Measurements from ENCODE around the gene ACTR3.

- TF ChIP-seq CTCF (IDR thresholded peaks at IDR 0.05; ENCODE audit: poor library complexity, severe bottlenecking) (no peak), RAD21 (conservative IDR thresholded peaks at IDR 0.05) (no peak), EZH2 (IDR thresholded peaks at IDR 0.05; ENCODE audit: borderline replicate concordance, insufficient read depth, low read length, poor library complexity, severe bottlenecking) (no peak), MXI1 (conservative IDR thresholded peaks at IDR 0.05; ENCODE audit: poor library complexity, severe bottlenecking) (no peak)
Observed at GRCh38 chr2:113901943-113902342, 12.1 kb downstream of the ACTR3 start.

Measured in neural cell (in vitro differentiated cells).